Measurements from ENCODE around the gene FYB2.

Gene FYB2

DNA sequence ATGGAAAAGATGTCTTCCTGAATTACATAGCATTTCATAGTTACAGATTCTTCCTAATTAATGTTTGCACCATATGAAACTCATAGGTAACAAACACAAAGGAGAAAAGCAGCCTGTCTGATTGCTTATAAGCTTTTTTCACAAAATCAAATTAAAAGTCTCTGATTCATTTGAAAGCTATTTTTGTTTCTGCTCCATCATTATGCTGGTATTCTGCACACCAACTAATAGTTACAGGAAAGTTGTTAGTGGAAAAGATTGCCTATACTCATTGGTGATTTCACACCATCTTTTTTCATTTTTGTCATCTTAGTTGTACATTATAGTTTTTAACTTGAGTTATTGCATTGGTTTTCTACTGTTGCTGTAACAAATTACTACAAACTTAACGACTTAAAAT is 104.0 kb downstream of the FYB2 start:
- Histone ChIP-seq H3K27me3 (ENCODE audit: low read length) (no peaks in the 10 kb centered on the region), H3K79me2 (ENCODE audit: insufficient read depth, low read length) (no peaks in the 10 kb centered on the region), H3K4me2 (ENCODE audit: low read depth, low read length, poor library complexity, severe bottlenecking) (no peak overlapping the region), H3K9me2 (replicated peaks; ENCODE audit: insufficient read depth, low read length) (no peaks in the 10 kb centered on the region), H3K4me3 (ENCODE audit: insufficient read depth, low read length, poor library complexity, severe bottlenecking) (no peak overlapping the region), H3F3A (ENCODE audit: insufficient read depth) (no peaks in the 10 kb centered on the region), H2AFZ (ENCODE audit: low read depth, low read length, severe bottlenecking) (no peak overlapping the region), H3K36me3 (ENCODE audit: low read length) (no peaks in the 10 kb centered on the region), H3K9ac (ENCODE audit: low read length) (no peak overlapping the region), H3K27ac (ENCODE audit: low read depth, low read length) (no peak overlapping the region), H4K20me1 (ENCODE audit: low read depth, low read length) (no peaks in the 10 kb centered on the region), H3K9me3 (ENCODE audit: insufficient read depth, low read length) (no peaks in the 10 kb centered on the region)
- TF ChIP-seq, protein P1, sequence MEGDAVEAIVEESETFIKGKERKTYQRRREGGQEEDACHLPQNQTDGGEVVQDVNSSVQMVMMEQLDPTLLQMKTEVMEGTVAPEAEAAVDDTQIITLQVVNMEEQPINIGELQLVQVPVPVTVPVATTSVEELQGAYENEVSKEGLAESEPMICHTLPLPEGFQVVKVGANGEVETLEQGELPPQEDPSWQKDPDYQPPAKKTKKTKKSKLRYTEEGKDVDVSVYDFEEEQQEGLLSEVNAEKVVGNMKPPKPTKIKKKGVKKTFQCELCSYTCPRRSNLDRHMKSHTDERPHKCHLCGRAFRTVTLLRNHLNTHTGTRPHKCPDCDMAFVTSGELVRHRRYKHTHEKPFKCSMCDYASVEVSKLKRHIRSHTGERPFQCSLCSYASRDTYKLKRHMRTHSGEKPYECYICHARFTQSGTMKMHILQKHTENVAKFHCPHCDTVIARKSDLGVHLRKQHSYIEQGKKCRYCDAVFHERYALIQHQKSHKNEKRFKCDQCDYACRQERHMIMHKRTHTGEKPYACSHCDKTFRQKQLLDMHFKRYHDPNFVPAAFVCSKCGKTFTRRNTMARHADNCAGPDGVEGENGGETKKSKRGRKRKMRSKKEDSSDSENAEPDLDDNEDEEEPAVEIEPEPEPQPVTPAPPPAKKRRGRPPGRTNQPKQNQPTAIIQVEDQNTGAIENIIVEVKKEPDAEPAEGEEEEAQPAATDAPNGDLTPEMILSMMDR (IDR thresholded peaks at IDR 0.05; ENCODE audit: insufficient read depth, low read length, poor library complexity, severe bottlenecking): no peak
- TF ChIP-seq EZH2phosphoT487 (conservative IDR thresholded peaks at IDR 0.05; ENCODE audit: low read length): no peak

DNA sequence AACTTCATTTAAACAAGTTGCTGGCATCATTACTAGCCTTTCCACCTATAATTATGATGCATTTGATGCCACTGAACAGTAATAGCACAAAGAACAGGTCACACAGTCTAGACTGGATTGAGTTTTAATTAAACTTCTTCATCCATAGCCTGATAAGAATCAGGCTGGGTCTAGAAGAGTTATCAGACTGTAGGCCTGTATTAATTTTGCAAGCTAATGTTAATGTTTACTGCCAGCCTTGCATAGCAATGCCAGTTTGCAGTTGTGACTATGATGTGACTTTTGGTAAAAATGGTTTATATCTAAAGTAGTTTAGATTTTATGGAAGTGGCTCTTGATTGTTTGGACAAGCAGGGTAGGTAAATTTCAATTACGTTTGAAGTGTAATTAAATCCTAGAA is 106.1 kb downstream of the FYB2 start:
- Histone ChIP-seq H3K9ac (ENCODE audit: low read length) (no peak overlapping the region), H3K9me2 (replicated peaks; ENCODE audit: insufficient read depth, low read length) (no peaks in the 10 kb centered on the region), H3K4me3 (ENCODE audit: insufficient read depth, low read length, poor library complexity, severe bottlenecking) (no peak overlapping the region), H3K4me2 (ENCODE audit: low read depth, low read length, poor library complexity, severe bottlenecking) (no peak overlapping the region), H4K20me1 (ENCODE audit: low read depth, low read length) (no peaks in the 10 kb centered on the region), H3F3A (ENCODE audit: insufficient read depth) (no peaks in the 10 kb centered on the region), H3K79me2 (ENCODE audit: insufficient read depth, low read length) (no peaks in the 10 kb centered on the region), H3K9me3 (ENCODE audit: insufficient read depth, low read length) (no peaks in the 10 kb centered on the region), H3K36me3 (ENCODE audit: low read length) (no peaks in the 10 kb centered on the region), H3K27ac (ENCODE audit: low read depth, low read length) (no peak overlapping the region), H3K27me3 (ENCODE audit: low read length) (no peaks in the 10 kb centered on the region), H2AFZ (ENCODE audit: low read depth, low read length, severe bottlenecking) (no peak overlapping the region)
- TF ChIP-seq EZH2phosphoT487 (conservative IDR thresholded peaks at IDR 0.05; ENCODE audit: low read length): no peak
- TF ChIP-seq, protein P1 (IDR thresholded peaks at IDR 0.05; ENCODE audit: insufficient read depth, low read length, poor library complexity, severe bottlenecking): no peak

DNA sequence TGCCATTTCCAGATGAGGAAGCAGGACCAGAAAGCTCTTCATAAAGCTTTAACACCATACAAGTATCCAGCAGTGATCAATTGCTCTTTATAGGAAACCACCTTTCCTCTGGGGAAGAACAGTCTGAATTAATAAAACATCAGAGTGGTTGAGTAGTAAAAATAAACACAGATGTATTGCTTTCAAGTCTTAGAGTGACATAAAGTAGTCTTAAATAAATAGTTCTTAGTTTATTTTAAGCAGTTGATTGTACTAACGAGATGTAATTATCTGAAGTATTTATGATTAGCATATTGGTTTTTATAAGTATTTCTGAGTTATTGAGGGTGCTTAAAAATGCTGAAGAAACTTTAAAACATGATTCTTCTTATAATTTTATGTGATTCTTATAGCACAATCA is 107.1 kb downstream of the FYB2 start:
- Histone ChIP-seq H3K27ac (ENCODE audit: low read depth, low read length) (no peak overlapping the region), H3K79me2 (ENCODE audit: insufficient read depth, low read length) (no peaks in the 10 kb centered on the region), H3K27me3 (ENCODE audit: low read length) (no peaks in the 10 kb centered on the region), H3F3A (ENCODE audit: insufficient read depth) (no peaks in the 10 kb centered on the region), H3K9ac (ENCODE audit: low read length) (no peak overlapping the region), H3K9me2 (replicated peaks; ENCODE audit: insufficient read depth, low read length) (no peaks in the 10 kb centered on the region), H3K36me3 (ENCODE audit: low read length) (no peaks in the 10 kb centered on the region), H3K9me3 (ENCODE audit: insufficient read depth, low read length) (no peaks in the 10 kb centered on the region), H3K4me2 (ENCODE audit: low read depth, low read length, poor library complexity, severe bottlenecking) (no peak overlapping the region), H4K20me1 (ENCODE audit: low read depth, low read length) (no peaks in the 10 kb centered on the region), H2AFZ (ENCODE audit: low read depth, low read length, severe bottlenecking) (no peak overlapping the region), H3K4me3 (ENCODE audit: insufficient read depth, low read length, poor library complexity, severe bottlenecking) (no peak overlapping the region)
- no peak for TF ChIP-seq EZH2phosphoT487 (conservative IDR thresholded peaks at IDR 0.05; ENCODE audit: low read length)
- TF ChIP-seq, protein P1 (IDR thresholded peaks at IDR 0.05; ENCODE audit: insufficient read depth, low read length, poor library complexity, severe bottlenecking): no peak

All from SU-DHL-6 (cell line).